AG04449 (cell line): Measurements from ENCODE around the gene MAPK11.

Source experiments
- CTCF ChIA-PET: fragments of 350-600 bp; formaldehyde crosslinking; extraction: SDS; loops from one replicate; lab custom pipeline; 2021; ENCODE audit warnings: antibody characterized with exemption; lab: Yijun Ruan, JAX
- POLR2A ChIA-PET: fragments of 400-600, 350-600 bp; formaldehyde crosslinking; extraction: SDS; loops from one replicate; lab custom pipeline; 2020; ENCODE audit warnings: antibody characterized with exemption, inconsistent platforms; lab: Yijun Ruan, JAX
- DNase-seq: peaks from one replicate; pipeline ENCODE4 v3.0.0-alpha.2; 2010; ENCODE audit warnings: low read depth, low spot score
- H3K4me3 ChIP-seq: 2 replicates; pipeline ENCODE4 v1.5.1; 2011; ENCODE audit warnings: low read depth, mild to moderate bottlenecking, control low read depth, low read length
- CTCF ChIP-seq: IDR thresholded peaks from one replicate; pipeline ENCODE4 v1.5.1; 2011; ENCODE audit warnings: mild to moderate bottlenecking, moderate library complexity, low read length, control low read depth, inconsistent platforms; ENCODE audit not compliant: insufficient read depth; ENCODE audit errors: missing control alignments

The MAPK11 gene

GRCh38 chr22:50255099-50255498 is 15.1 kb downstream of the MAPK11 start:
- H3K4me3 ChIP-seq = no peak overlapping the region
- ChIA-PET CTCF (interaction anchor here (0.6 to 1.4 kb wide), 4 partner anchors 11 to 87 kb away, joined by 3 to 16 read pairs (median 4); partner anchors contain the start of gene DENND6B), POLR2A (interaction anchor here (1.4 kb wide), 1 partner anchor 50 kb away, joined by 3 read pairs; no protein-coding TSS in a partner anchor)
- DNase-seq = no peak
- TF ChIP-seq CTCF = no peak

- no peak overlapping the region for H3K4me3 ChIP-seq
- ChIA-PET CTCF (interaction anchor here (3.9 to 7.5 kb wide), 4 partner anchors 13 to 114 kb away, joined by 36 to 92 read pairs (median 60); partner anchors contain the start of gene DENND6B), POLR2A (no interaction called here)
- no peak for DNase-seq
- no peak for TF ChIP-seq CTCF
Observed at GRCh38 chr22:50253941-50254340, 16.2 kb downstream of the MAPK11 start.

- ChIA-PET POLR2A (interaction anchor here (0.6 to 0.9 kb wide), 3 partner anchors 8 to 89 kb away, joined by 3 to 5 read pairs (median 4); partner anchors contain the start of gene MAPK12), CTCF (interaction anchor here (0.7 to 7.5 kb wide), 23 partner anchors 7 to 272 kb away, joined by 3 to 92 read pairs (median 5); partner anchors contain the start of genes DENND6B, MAPK12, PLXNB2 and SCO2)
- TF ChIP-seq CTCF = no peak
- no peak overlapping the region for H3K4me3 ChIP-seq
- no peak for DNase-seq
Observed at GRCh38 chr22:50253046-50253915, 16.9 kb downstream of the MAPK11 start.

- peak; percentile 84 for TF ChIP-seq CTCF
- DNase-seq = no peak
- ChIA-PET CTCF (interaction anchor here (0.7 to 7.5 kb wide), 33 partner anchors 8 to 369 kb away, joined by 3 to 92 read pairs (median 5); partner anchors contain the start of genes DENND6B, MAPK11, MAPK12 and PLXNB2), POLR2A (interaction anchor here (0.6 to 2.1 kb wide), 6 partner anchors 9 to 213 kb away, joined by 3 to 16 read pairs (median 4); partner anchors contain the start of gene MAPK12)
- no peak overlapping the region for H3K4me3 ChIP-seq
Observed at GRCh38 chr22:50252082-50253045, 17.8 kb downstream of the MAPK11 start.

GRCh38 chr22:50251477-50252081 is 18.6 kb downstream of the MAPK11 start:
- TF ChIP-seq CTCF = no peak
- CTCF ChIA-PET = interaction anchor here (1.0 to 7.5 kb wide), 24 partner anchors 9 to 370 kb away, joined by 3 to 92 read pairs (median 7); partner anchors contain the start of genes DENND6B, MAPK11, PLXNB2 and SCO2
- POLR2A ChIA-PET = interaction anchor here (0.7 to 2.1 kb wide), 7 partner anchors 8 to 213 kb away, joined by 3 to 16 read pairs (median 4); partner anchors contain the start of gene MAPK12
- H3K4me3 ChIP-seq = peak overlapping the region; percentile 85
- no peak for DNase-seq
